SJSA1 (cell line): ENCODE results near the gene ZGRF1. TPM values are rescaled to one million over a fixed set of nuclear protein-coding genes. Genes with fewer than 3 reads are reported as not detected.
"Not testable (repeated sequence)": the region's sequence is repeated elsewhere in the genome, so short reads cannot be mapped to it uniquely, and the experiment has no call there.

Source experiments
- DNase-seq, 2 experiments: peaks; one replicate each; pipeline ENCODE4 v3.0.0-alpha.2; 2015 to 2020; ENCODE audit warnings: low spot score in 2 of 2, low read depth in 1 of 2
- H3K27ac ChIP-seq: fragments of 250-450 bp; sonication (Bioruptor Pico); 2 replicates; pipeline ENCODE4 v1.5.1; 2020; ENCODE audit warnings: mild to moderate bottlenecking, moderate library complexity
- H3K27me3 ChIP-seq: fragments of 250-450 bp; sonication (Bioruptor Pico); replicated peaks from 2 replicates; pipeline ENCODE4 v1.5.1; 2020; ENCODE audit warnings: mild to moderate bottlenecking, moderate library complexity
- H3K36me3 ChIP-seq: fragments of 250-450 bp; sonication (Bioruptor Pico); 2 replicates; pipeline ENCODE4 v1.5.1; 2020; ENCODE audit warnings: mild to moderate bottlenecking
- H3K4me1 ChIP-seq: fragments of 250-450 bp; sonication (Bioruptor Pico); replicated peaks from 2 replicates; pipeline ENCODE4 v1.6.1; 2021; ENCODE audit warnings: mild to moderate bottlenecking
- H3K4me3 ChIP-seq: fragments of 250-450 bp; sonication (Bioruptor Pico); 2 replicates; pipeline ENCODE4 v1.5.1; 2020; ENCODE audit warnings: mild to moderate bottlenecking
- H3K9me3 ChIP-seq: fragments of 250-450 bp; sonication (Bioruptor Pico); replicated peaks from 2 replicates; pipeline ENCODE4 v1.5.1; 2020; ENCODE audit warnings: mild to moderate bottlenecking
- total RNA-seq: library from RNA; depleted of rRNA; stranded (reverse); fragments of >200 nt; shearing (Covaris generic); gene quantifications from 2 replicates; pipeline ENCODE4 v1.2.3, GENCODE V29; 2014

The ZGRF1 gene
- total RNA-seq, 1 experiment from 2014 or later: 22.3 TPM

- Histone ChIP-seq H3K9me3 (no peaks in the 10 kb centered on the region), H3K36me3 (peaks cover 3% of the 10 kb centered on the region), H3K27ac (no peak overlapping the region), H3K4me1 (peaks cover 2% of the 10 kb centered on the region), H3K4me3 (no peak overlapping the region), H3K27me3 (no peaks in the 10 kb centered on the region)
- DNase-seq: no peak
These were observed 78.9 kb downstream of the ZGRF1 start for GRCh38 chr4:112557676-112558411.

- H3K27ac ChIP-seq, DNase-seq, H3K9me3 ChIP-seq, H3K36me3 ChIP-seq, H3K27me3 ChIP-seq, H3K4me1 ChIP-seq, H3K4me3 ChIP-seq: not testable (repeated sequence)
These were observed 82.4 kb downstream of the ZGRF1 start for GRCh38 chr4:112554271-112554670.

- no peaks in the 10 kb centered on the region for H3K9me3 ChIP-seq
- no peak for DNase-seq
- H3K36me3 ChIP-seq: peaks cover 3% of the 10 kb centered on the region; the same call in 1 of the 2 replicates
- no peak overlapping the region for H3K27ac ChIP-seq
- H3K4me1 ChIP-seq: peaks cover 5% of the 10 kb centered on the region
- H3K4me3 ChIP-seq: no peak overlapping the region
- H3K27me3 ChIP-seq: no peaks in the 10 kb centered on the region
These were observed 84.0 kb downstream of the ZGRF1 start for GRCh38 chr4:112552668-112553067.

- H3K27me3 ChIP-seq: no peaks in the 10 kb centered on the region
- H3K36me3 ChIP-seq: peaks cover 3% of the 10 kb centered on the region
- no peak for DNase-seq
- H3K4me1 ChIP-seq: peaks cover 5% of the 10 kb centered on the region
- H3K4me3 ChIP-seq: no peak overlapping the region
- H3K27ac ChIP-seq: no peak overlapping the region
- H3K9me3 ChIP-seq: no peaks in the 10 kb centered on the region
These were observed 86.0 kb downstream of the ZGRF1 start for GRCh38 chr4:112550728-112551127.

GRCh38 chr4:112546476-112546875 is 90.2 kb downstream of the ZGRF1 start:
- Histone ChIP-seq H3K27ac (no peak overlapping the region), H3K9me3 (no peaks in the 10 kb centered on the region), H3K4me1 (no peaks in the 10 kb centered on the region), H3K36me3 (no peaks in the 10 kb centered on the region; the same call in 1 of the 2 replicates), H3K4me3 (no peak overlapping the region), H3K27me3 (no peaks in the 10 kb centered on the region)
- no peak for DNase-seq

- no peak overlapping the region for H3K4me3 ChIP-seq
- DNase-seq: no peak
- no peaks in the 10 kb centered on the region; the same call in 1 of the 2 replicates for H3K36me3 ChIP-seq
These were observed 91.4 kb downstream of the ZGRF1 start for GRCh38 chr4:112545346-112545745.

GRCh38 chr4:112540695-112541094 is 96.0 kb downstream of the ZGRF1 start:
- Histone ChIP-seq H3K27me3 (no peaks in the 10 kb centered on the region), H3K9me3 (no peaks in the 10 kb centered on the region), H3K4me3 (no peak overlapping the region), H3K27ac (no peak overlapping the region), H3K4me1 (no peaks in the 10 kb centered on the region), H3K36me3 (no peaks in the 10 kb centered on the region; the same call in 1 of the 2 replicates)
- no peak for DNase-seq

More at GRCh38 chr4:112545346-112545745, 91.4 kb downstream of the ZGRF1 start:
- no peak overlapping the region for H3K27ac ChIP-seq
- H3K27me3 ChIP-seq: no peaks in the 10 kb centered on the region
- H3K9me3 ChIP-seq: no peaks in the 10 kb centered on the region
- H3K4me1 ChIP-seq: no peaks in the 10 kb centered on the region

- Histone ChIP-seq H3K27me3 (no peaks in the 10 kb centered on the region), H3K36me3 (no peaks in the 10 kb centered on the region), H3K27ac (no peak overlapping the region), H3K4me3 (no peak overlapping the region), H3K4me1 (no peaks in the 10 kb centered on the region), H3K9me3 (no peaks in the 10 kb centered on the region)
- no peak for DNase-seq
These were observed 100.6 kb downstream of the ZGRF1 start for GRCh38 chr4:112536123-112536522.

- H3K27ac ChIP-seq: no peak overlapping the region
- H3K4me1 ChIP-seq: no peaks in the 10 kb centered on the region
- H3K4me3 ChIP-seq: no peak overlapping the region
- no peaks in the 10 kb centered on the region for H3K9me3 ChIP-seq
- H3K27me3 ChIP-seq: no peaks in the 10 kb centered on the region
- DNase-seq: no peak
- H3K36me3 ChIP-seq: no peaks in the 10 kb centered on the region
These were observed 104.4 kb downstream of the ZGRF1 start for GRCh38 chr4:112532267-112532666.

- DNase-seq: no peak
- no peak overlapping the region for H3K27ac ChIP-seq
- peaks cover 2% of the 10 kb centered on the region for H3K4me1 ChIP-seq
- no peaks in the 10 kb centered on the region for H3K27me3 ChIP-seq
- no peaks in the 10 kb centered on the region for H3K9me3 ChIP-seq
- no peak overlapping the region for H3K4me3 ChIP-seq
- no peaks in the 10 kb centered on the region for H3K36me3 ChIP-seq
These were observed 105.6 kb downstream of the ZGRF1 start for GRCh38 chr4:112531146-112531545.

GRCh38 chr4:112526061-112526460 is 110.6 kb downstream of the ZGRF1 start:
- DNase-seq: peak in 1 of 2 experiments; percentile 56
- H3K9me3 ChIP-seq: no peaks in the 10 kb centered on the region
- peaks cover 7% of the 10 kb centered on the region; the same call in 1 of the 2 replicates for H3K27me3 ChIP-seq
- H3K27ac ChIP-seq: peak overlapping the region; percentile 22
- H3K4me1 ChIP-seq: peaks cover 18% of the 10 kb centered on the region
- H3K4me3 ChIP-seq: no peak overlapping the region
- no peaks in the 10 kb centered on the region for H3K36me3 ChIP-seq

GRCh38 chr4:112523764-112524505 is 112.8 kb downstream of the ZGRF1 start:
- Histone ChIP-seq H3K36me3 (no peaks in the 10 kb centered on the region), H3K27me3 (peaks cover 18% of the 10 kb centered on the region), H3K9me3 (no peaks in the 10 kb centered on the region), H3K4me1 (peaks cover 18% of the 10 kb centered on the region), H3K27ac (no peak overlapping the region), H3K4me3 (peak overlapping the region; percentile 32)
- DNase-seq: peak; percentile 50 to 64

- Histone ChIP-seq H3K36me3 (no peaks in the 10 kb centered on the region), H3K9me3 (no peaks in the 10 kb centered on the region), H3K4me3 (peak overlapping the region; percentile 32), H3K4me1 (peaks cover 18% of the 10 kb centered on the region), H3K27me3 (peaks cover 26% of the 10 kb centered on the region), H3K27ac (no peak overlapping the region)
- DNase-seq: peak in 1 of 2 experiments; percentile 34
These were observed 113.5 kb downstream of the ZGRF1 start for GRCh38 chr4:112523008-112523721.

GRCh38 chr4:112522431-112522830 is 114.3 kb downstream of the ZGRF1 start:
- H3K4me3 ChIP-seq, H3K9me3 ChIP-seq, DNase-seq, H3K27ac ChIP-seq, H3K36me3 ChIP-seq: not testable (repeated sequence)
- Histone ChIP-seq H3K4me1 (peaks cover 18% of the 10 kb centered on the region), H3K27me3 (peaks cover 33% of the 10 kb centered on the region)
